ENCODE data around the gene COL5A1.
"Not testable (repeated sequence)": the region's sequence is repeated elsewhere in the genome, so short reads cannot be mapped to it uniquely, and the experiment has no call there.

Gene COL5A1

GRCh38 chr9:134641990-134642384 is 384 bp downstream of the COL5A1 start:
- DNase-seq: no peak

- no peak for DNase-seq
Observed at GRCh38 chr9:134642385-134643181, 980 bp downstream of the COL5A1 start.

GRCh38 chr9:134643222-134643671 is 1.6 kb downstream of the COL5A1 start:
- no peak for DNase-seq

- DNase-seq: not testable (repeated sequence)
Observed at GRCh38 chr9:134644401-134644724, 2.8 kb downstream of the COL5A1 start.

GRCh38 chr9:134644725-134645606 is 3.4 kb downstream of the COL5A1 start:
- no peak for DNase-seq

GRCh38 chr9:134645607-134646365 is 4.2 kb downstream of the COL5A1 start:
- no peak for DNase-seq

- DNase-seq: no peak
Observed at GRCh38 chr9:134647359-134648080, 5.9 kb downstream of the COL5A1 start.

GRCh38 chr9:134648701-134649530 is 7.3 kb downstream of the COL5A1 start:
- no peak for DNase-seq

GRCh38 chr9:134650431-134651190 is 9.0 kb downstream of the COL5A1 start:
- DNase-seq: no peak

GRCh38 chr9:134651226-134651905 is 9.8 kb downstream of the COL5A1 start:
- DNase-seq: no peak

- DNase-seq: no peak
Observed at GRCh38 chr9:134652291-134653225, 11.0 kb downstream of the COL5A1 start.

GRCh38 chr9:134653259-134654009 is 11.8 kb downstream of the COL5A1 start:
- DNase-seq: no peak

- no peak for DNase-seq
Observed at GRCh38 chr9:134655101-134655500, 13.5 kb downstream of the COL5A1 start.

- DNase-seq: no peak
Observed at GRCh38 chr9:134655586-134656333, 14.2 kb downstream of the COL5A1 start.

GRCh38 chr9:134656334-134657006 is 14.9 kb downstream of the COL5A1 start:
- DNase-seq: no peak

GRCh38 chr9:134657666-134658377 is 16.2 kb downstream of the COL5A1 start:
- no peak for DNase-seq
